GM10248 (cell line): Measurements from ENCODE around the gene VPS4B.

Source experiments
- CTCF ChIA-PET: fragments of 300-600 bp; sonication (Branson Sonifier 250); formaldehyde crosslinking; extraction: SDS; loops from one replicate; lab custom pipeline; 2021; ENCODE audit warnings: antibody characterized with exemption; lab: Yijun Ruan, JAX
- POLR2A ChIA-PET: fragments of 350-650 bp; sonication (Branson Sonifier 250); formaldehyde crosslinking; extraction: SDS; loops from one replicate; lab custom pipeline; 2020; ENCODE audit warnings: antibody characterized with exemption; lab: Yijun Ruan, JAX
- DNase-seq: peaks from one replicate; pipeline ENCODE4 v3.0.0; 2012; ENCODE audit errors: extremely low spot score
- CTCF ChIP-seq: IDR thresholded peaks from 2 replicates; pipeline ENCODE4 v1.5.1; 2012; ENCODE audit warnings: mild to moderate bottlenecking, low read depth; ENCODE audit errors: extremely low read depth, missing control alignments, control extremely low read depth

Gene VPS4B

DNA sequence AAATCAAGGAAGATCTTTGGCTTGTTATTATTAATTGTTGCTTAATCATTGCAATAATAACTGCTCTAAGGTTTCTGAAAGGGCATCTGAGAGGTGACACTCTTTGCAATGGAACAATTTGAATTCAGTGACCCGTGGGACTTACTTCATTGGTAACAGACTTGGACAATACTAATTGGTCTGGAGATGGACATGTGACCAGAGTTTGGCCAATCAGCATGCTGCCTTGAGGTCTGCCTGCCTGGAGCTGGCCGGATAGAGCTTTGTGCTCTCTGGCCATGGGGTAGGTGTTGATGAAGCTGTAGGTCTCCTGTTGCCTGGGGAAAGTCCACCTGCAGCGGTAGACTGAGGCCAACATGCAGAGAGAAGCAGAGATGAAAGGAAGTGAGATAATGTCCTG, 24.0 kb upstream of the VPS4B start:
- no peak for TF ChIP-seq CTCF
- ChIA-PET CTCF (interaction anchor here (1.0 to 1.6 kb wide), 5 partner anchors 10 to 430 kb away, joined by 3 read pairs; no protein-coding TSS in a partner anchor), POLR2A (no interaction called here)
- DNase-seq, result no peak

GRCh38 chr18:63445037-63445436, 22.8 kb upstream of the VPS4B start:
- POLR2A ChIA-PET, result no interaction called here
- CTCF ChIA-PET, result interaction anchor here (1.5 kb wide), 1 partner anchor 67 kb away, joined by 3 read pairs; no protein-coding TSS in a partner anchor

GRCh38 chr18:63444580-63444979, 22.3 kb upstream of the VPS4B start:
- no peak for TF ChIP-seq CTCF
- ChIA-PET POLR2A (no interaction called here), CTCF (interaction anchor here (1.5 kb wide), 1 partner anchor 67 kb away, joined by 3 read pairs; no protein-coding TSS in a partner anchor)
- peak; percentile 24 for DNase-seq

More at GRCh38 chr18:63445037-63445436, 22.8 kb upstream of the VPS4B start:
- DNase-seq, result no peak
- TF ChIP-seq CTCF, result no peak

- POLR2A ChIA-PET, result no interaction called here
- DNase-seq, result no peak
- CTCF ChIA-PET, result interaction anchor here (1.5 kb wide), 1 partner anchor 68 kb away, joined by 3 read pairs; no protein-coding TSS in a partner anchor
- no peak for TF ChIP-seq CTCF
These were observed 21.6 kb upstream of the VPS4B start for GRCh38 chr18:63443829-63444228.

GRCh38 chr18:63440881-63441280, 18.6 kb upstream of the VPS4B start:
- peak; percentile 23 for DNase-seq
- TF ChIP-seq CTCF, result no peak
- ChIA-PET POLR2A (no interaction called here), CTCF (interaction anchor here (1.6 to 6.0 kb wide), 5 partner anchors 9 to 424 kb away, joined by 4 to 68 read pairs (median 28); no protein-coding TSS in a partner anchor)

DNA sequence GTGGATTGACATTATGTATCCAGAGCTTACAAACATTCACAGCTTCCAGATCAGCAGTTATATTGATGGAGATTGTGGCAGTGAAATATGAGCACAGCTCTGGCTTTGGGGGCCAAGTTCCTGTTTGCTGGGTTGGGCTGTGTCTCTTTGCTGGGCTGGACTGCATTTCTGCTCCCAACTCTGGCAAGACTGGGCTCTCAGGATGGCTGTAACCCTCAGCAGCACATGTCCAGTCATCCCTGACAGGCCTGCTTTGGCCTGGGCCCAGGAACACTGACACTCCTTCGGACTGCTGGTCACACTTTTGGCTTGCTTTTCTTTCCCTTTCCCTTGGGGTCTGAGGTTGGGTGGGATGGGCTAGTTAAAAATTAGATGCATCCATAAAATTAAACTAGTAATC, 17.9 kb upstream of the VPS4B start:
- POLR2A ChIA-PET, result no interaction called here
- no peak for DNase-seq
- no peak for TF ChIP-seq CTCF
- CTCF ChIA-PET, result interaction anchor here (0.7 to 6.0 kb wide), 22 partner anchors 8 to 802 kb away, joined by 3 to 68 read pairs (median 6); no protein-coding TSS in a partner anchor
